Measurements from ENCODE around the gene KLC4.

The KLC4 gene

GRCh38 chr6:43101497-43101896, 42.1 kb downstream of the KLC4 start:
- Histone ChIP-seq H3K18ac (ENCODE audit: low read length) (no peak overlapping the region), H3K79me1 (ENCODE audit: low read length) (peaks cover 12% of the 10 kb centered on the region), H3K27ac (ENCODE audit: low read depth, low read length) (no peak overlapping the region), H3K4me1 (ENCODE audit: control insufficient read depth, low read depth, low read length) (peaks cover 19% of the 10 kb centered on the region), H3K56ac (ENCODE audit: low read length) (no peak overlapping the region), H3K4me3 (ENCODE audit: low read length) (no peak overlapping the region), H3K4me2 (ENCODE audit: low read length) (no peak overlapping the region), H2BK120ac (ENCODE audit: low read depth, low read length) (no peak overlapping the region), H4K5ac (ENCODE audit: low read length) (no peak overlapping the region), H3K9ac (ENCODE audit: low read length) (no peak overlapping the region), H3K79me2 (ENCODE audit: control insufficient read depth, insufficient read depth, low read length) (peaks cover 48% of the 10 kb centered on the region), H3K4ac (ENCODE audit: low read depth, low read length) (no peak overlapping the region), H4K8ac (ENCODE audit: low read depth, low read length) (no peak overlapping the region), H3K23ac (ENCODE audit: low read length) (no peak overlapping the region), H2BK5ac (ENCODE audit: low read length) (no peak overlapping the region), H2AK5ac (ENCODE audit: low read length) (no peak overlapping the region), H3K27me3 (ENCODE audit: insufficient read depth, low read length, poor library complexity) (no peaks in the 10 kb centered on the region), H2BK15ac (replicated peaks; ENCODE audit: low read depth) (no peak overlapping the region), H3K36me3 (ENCODE audit: control insufficient read depth, insufficient read depth, low read length) (no peaks in the 10 kb centered on the region)
- no CpG with 5 or more reads among the region's 4 CpGs for WGBS (ENCODE audit: extremely low coverage, insufficient coverage, low lambda C conversion rate)
- DNase-seq, result no peak

DNA sequence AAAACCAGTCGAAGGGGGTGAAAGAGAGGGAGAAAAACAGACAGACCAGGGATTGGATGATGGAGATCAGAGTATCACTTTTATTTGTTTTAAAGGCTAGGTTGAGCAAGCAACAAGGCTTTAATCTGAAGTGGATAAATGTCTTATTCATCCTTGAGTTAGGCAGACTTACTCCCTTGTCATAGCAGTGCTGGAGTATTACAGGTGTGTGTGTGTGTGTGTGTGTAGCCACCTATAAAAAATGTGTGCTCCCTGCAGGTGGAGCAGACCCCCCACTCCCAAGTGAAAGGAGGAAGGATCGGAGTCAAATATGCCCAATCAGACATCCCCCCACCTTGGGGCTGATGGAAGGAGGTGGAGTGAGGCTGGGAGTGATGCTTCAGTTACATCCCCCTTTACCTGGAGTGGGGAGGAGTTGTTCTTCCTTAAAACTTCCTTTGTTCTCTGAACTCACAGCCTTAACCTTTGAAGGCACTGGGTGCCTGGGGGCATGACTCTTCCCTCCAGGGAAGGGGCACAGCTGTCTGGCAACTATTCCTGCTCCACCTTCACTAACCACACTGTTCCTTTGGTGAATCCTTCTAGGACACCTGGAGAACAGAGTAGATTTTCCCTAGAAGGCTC, 43.9 kb downstream of the KLC4 start:
- H2AK5ac ChIP-seq (ENCODE audit: low read length), result no peak overlapping the region
- peak overlapping the region; percentile 25 for H3K56ac ChIP-seq (ENCODE audit: low read length)
- H3K4me3 ChIP-seq (ENCODE audit: low read length), result no peak overlapping the region
- no peak overlapping the region for H3K4ac ChIP-seq (ENCODE audit: low read depth, low read length)
- H2BK5ac ChIP-seq (ENCODE audit: low read length), result no peak overlapping the region
- peaks cover 10% of the 10 kb centered on the region for H3K79me1 ChIP-seq (ENCODE audit: low read length)
- H3K27me3 ChIP-seq (ENCODE audit: insufficient read depth, low read length, poor library complexity), result no peaks in the 10 kb centered on the region
- no peak overlapping the region for H4K5ac ChIP-seq (ENCODE audit: low read length)
- peaks cover 6% of the 10 kb centered on the region for H3K4me1 ChIP-seq (ENCODE audit: control insufficient read depth, low read depth, low read length)
- no peak overlapping the region for H3K4me2 ChIP-seq (ENCODE audit: low read length)
- no peak overlapping the region for H2BK120ac ChIP-seq (ENCODE audit: low read depth, low read length)
- no peak overlapping the region for H2BK15ac ChIP-seq (replicated peaks; ENCODE audit: low read depth)
- no peaks in the 10 kb centered on the region for H3K36me3 ChIP-seq (ENCODE audit: control insufficient read depth, insufficient read depth, low read length)
- H4K8ac ChIP-seq (ENCODE audit: low read depth, low read length), result no peak overlapping the region
- no peak overlapping the region for H3K23ac ChIP-seq (ENCODE audit: low read length)
- H3K9ac ChIP-seq (ENCODE audit: low read length), result peak overlapping the region; percentile 22
- no peak overlapping the region for H3K27ac ChIP-seq (ENCODE audit: low read depth, low read length)
- no peak overlapping the region for H3K18ac ChIP-seq (ENCODE audit: low read length)
- peaks cover 39% of the 10 kb centered on the region for H3K79me2 ChIP-seq (ENCODE audit: control insufficient read depth, insufficient read depth, low read length)
- WGBS (ENCODE audit: extremely low coverage, insufficient coverage, low lambda C conversion rate), result no CpG with 5 or more reads among the region's 2 CpGs
- peak; percentile 89 for DNase-seq

DNA sequence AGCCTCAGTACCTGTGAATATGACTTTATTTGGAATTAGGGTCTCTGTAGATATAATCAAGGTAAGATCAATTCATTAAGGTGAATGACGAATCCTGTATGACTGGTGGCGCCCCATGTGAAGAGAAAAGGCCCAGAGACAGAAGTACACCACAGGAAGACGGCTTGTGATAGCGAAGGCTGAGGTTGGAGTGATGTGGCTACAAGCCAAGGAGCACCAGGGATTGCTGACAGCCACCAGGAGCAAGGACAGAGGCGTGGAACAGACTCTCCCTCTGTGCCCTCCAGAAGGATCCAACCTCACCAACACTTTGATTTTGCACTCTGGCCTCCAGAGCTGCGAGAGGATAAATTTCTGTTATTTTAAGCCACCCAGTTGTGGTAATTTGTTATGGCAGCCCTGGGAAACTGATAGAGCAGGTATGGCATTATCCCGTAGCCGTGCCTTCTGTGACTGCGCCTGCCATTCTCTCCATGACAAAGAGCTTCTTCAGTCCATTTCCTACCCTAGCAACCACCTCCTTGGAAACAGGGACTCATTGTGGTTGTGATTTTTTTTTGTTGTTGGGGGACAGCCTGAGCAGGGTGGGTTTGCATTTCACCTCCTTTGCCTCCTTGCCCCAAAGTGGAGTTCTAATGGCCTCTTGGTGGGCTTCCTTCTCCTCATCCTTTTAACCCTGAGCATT, 46.2 kb downstream of the KLC4 start:
- H3K4me1 ChIP-seq (ENCODE audit: control insufficient read depth, low read depth, low read length), result peaks cover 6% of the 10 kb centered on the region
- no peak overlapping the region for H3K4me3 ChIP-seq (ENCODE audit: low read length)
- H3K18ac ChIP-seq (ENCODE audit: low read length), result no peak overlapping the region
- no peak overlapping the region for H3K4me2 ChIP-seq (ENCODE audit: low read length)
- no peaks in the 10 kb centered on the region for H3K36me3 ChIP-seq (ENCODE audit: control insufficient read depth, insufficient read depth, low read length)
- H3K27ac ChIP-seq (ENCODE audit: low read depth, low read length), result no peak overlapping the region
- no peak overlapping the region for H4K5ac ChIP-seq (ENCODE audit: low read length)
- H3K4ac ChIP-seq (ENCODE audit: low read depth, low read length), result no peak overlapping the region
- H2BK5ac ChIP-seq (ENCODE audit: low read length), result no peak overlapping the region
- H2AK5ac ChIP-seq (ENCODE audit: low read length), result no peak overlapping the region
- no peak overlapping the region for H3K23ac ChIP-seq (ENCODE audit: low read length)
- H3K79me2 ChIP-seq (ENCODE audit: control insufficient read depth, insufficient read depth, low read length), result peaks cover 37% of the 10 kb centered on the region
- WGBS (ENCODE audit: extremely low coverage, insufficient coverage, low lambda C conversion rate), result no CpG with 5 or more reads among the region's 9 CpGs
- DNase-seq, result no peak
- no peak overlapping the region for H3K56ac ChIP-seq (ENCODE audit: low read length)
- H3K79me1 ChIP-seq (ENCODE audit: low read length), result peaks cover 15% of the 10 kb centered on the region
- H3K9ac ChIP-seq (ENCODE audit: low read length), result no peak overlapping the region
- H4K8ac ChIP-seq (ENCODE audit: low read depth, low read length), result no peak overlapping the region
- no peaks in the 10 kb centered on the region for H3K27me3 ChIP-seq (ENCODE audit: insufficient read depth, low read length, poor library complexity)
- H2BK15ac ChIP-seq (replicated peaks; ENCODE audit: low read depth), result no peak overlapping the region
- no peak overlapping the region for H2BK120ac ChIP-seq (ENCODE audit: low read depth, low read length)

GRCh38 chr6:43107344-43108062, 48.1 kb downstream of the KLC4 start:
- H3K27ac ChIP-seq (ENCODE audit: low read depth, low read length), result no peak overlapping the region
- 100% methylated on average over 2 of the region's 12 CpGs for WGBS (ENCODE audit: extremely low coverage, insufficient coverage, low lambda C conversion rate)
- H3K23ac ChIP-seq (ENCODE audit: low read length), result no peak overlapping the region
- DNase-seq, result no peak
- no peak overlapping the region for H2BK120ac ChIP-seq (ENCODE audit: low read depth, low read length)
- no peaks in the 10 kb centered on the region for H3K36me3 ChIP-seq (ENCODE audit: control insufficient read depth, insufficient read depth, low read length)
- H3K79me2 ChIP-seq (ENCODE audit: control insufficient read depth, insufficient read depth, low read length), result peaks cover 42% of the 10 kb centered on the region
- H3K18ac ChIP-seq (ENCODE audit: low read length), result no peak overlapping the region
- H3K4me1 ChIP-seq (ENCODE audit: control insufficient read depth, low read depth, low read length), result peaks cover 6% of the 10 kb centered on the region
- H2AK5ac ChIP-seq (ENCODE audit: low read length), result no peak overlapping the region
- H3K4ac ChIP-seq (ENCODE audit: low read depth, low read length), result no peak overlapping the region
- H3K4me2 ChIP-seq (ENCODE audit: low read length), result no peak overlapping the region
- no peak overlapping the region for H2BK5ac ChIP-seq (ENCODE audit: low read length)
- H4K5ac ChIP-seq (ENCODE audit: low read length), result no peak overlapping the region
- H3K56ac ChIP-seq (ENCODE audit: low read length), result no peak overlapping the region
- H4K8ac ChIP-seq (ENCODE audit: low read depth, low read length), result no peak overlapping the region
- no peak overlapping the region for H3K4me3 ChIP-seq (ENCODE audit: low read length)
- no peak overlapping the region for H3K9ac ChIP-seq (ENCODE audit: low read length)
- no peaks in the 10 kb centered on the region for H3K27me3 ChIP-seq (ENCODE audit: insufficient read depth, low read length, poor library complexity)
- no peak overlapping the region for H2BK15ac ChIP-seq (replicated peaks; ENCODE audit: low read depth)
- peaks cover 23% of the 10 kb centered on the region for H3K79me1 ChIP-seq (ENCODE audit: low read length)

DNA sequence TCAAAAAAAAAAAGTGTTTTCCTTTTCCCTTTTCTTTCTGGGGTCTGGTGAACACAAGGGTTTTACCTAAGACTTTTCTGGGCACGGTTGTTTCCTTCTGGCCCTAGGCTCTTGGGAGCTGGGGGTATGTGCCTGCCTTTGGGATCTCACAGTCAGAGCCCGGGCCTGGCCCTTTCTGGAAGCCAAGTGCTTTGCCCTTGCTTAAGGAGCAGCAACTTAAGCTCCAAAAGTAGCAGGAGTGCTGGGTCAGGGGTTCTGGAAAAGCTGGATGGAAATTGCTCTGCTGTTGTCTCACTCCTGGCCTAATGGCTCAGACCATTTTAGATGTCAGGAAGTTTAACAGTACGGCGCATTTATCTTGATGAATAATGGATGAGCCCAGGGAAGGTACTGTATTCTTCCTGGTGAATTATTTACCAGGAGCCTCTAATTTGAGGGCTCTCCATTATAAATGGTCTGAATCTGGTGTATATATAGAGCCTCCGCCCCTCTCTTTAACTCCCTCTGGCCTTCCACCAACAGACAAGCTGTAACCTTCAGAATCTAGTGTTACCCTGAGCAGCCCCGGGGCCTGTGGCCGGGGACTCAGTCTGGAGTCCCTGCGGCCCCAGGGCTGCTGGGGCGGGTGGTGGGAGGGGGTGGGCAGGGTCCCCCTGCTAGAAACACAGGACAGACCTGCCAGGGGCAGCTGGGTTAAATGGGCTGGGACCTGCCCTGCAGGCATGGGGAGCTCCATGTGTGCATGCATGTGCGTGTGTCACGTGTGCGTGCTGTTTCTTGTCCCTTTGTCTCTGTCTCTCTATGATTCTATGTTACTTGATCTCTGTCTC, 54.2 kb downstream of the KLC4 start:
- peaks cover 33% of the 10 kb centered on the region for H3K79me1 ChIP-seq (ENCODE audit: low read length)
- peak overlapping the region; percentile 83 for H3K18ac ChIP-seq (ENCODE audit: low read length)
- H3K27me3 ChIP-seq (ENCODE audit: insufficient read depth, low read length, poor library complexity), result no peaks in the 10 kb centered on the region
- H4K8ac ChIP-seq (ENCODE audit: low read depth, low read length), result no peak overlapping the region
- H2BK5ac ChIP-seq (ENCODE audit: low read length), result peak overlapping the region; percentile 0
- peak overlapping the region; percentile 80 for H3K56ac ChIP-seq (ENCODE audit: low read length)
- H2BK120ac ChIP-seq (ENCODE audit: low read depth, low read length), result no peak overlapping the region
- no peak overlapping the region for H3K4me3 ChIP-seq (ENCODE audit: low read length)
- peaks cover 52% of the 10 kb centered on the region for H3K79me2 ChIP-seq (ENCODE audit: control insufficient read depth, insufficient read depth, low read length)
- H3K27ac ChIP-seq (ENCODE audit: low read depth, low read length), result peak overlapping the region; percentile 62
- H3K4ac ChIP-seq (ENCODE audit: low read depth, low read length), result peak overlapping the region; percentile 88
- no CpG with 5 or more reads among the region's 12 CpGs for WGBS (ENCODE audit: extremely low coverage, insufficient coverage, low lambda C conversion rate)
- H3K9ac ChIP-seq (ENCODE audit: low read length), result peak overlapping the region; percentile 0
- H3K23ac ChIP-seq (ENCODE audit: low read length), result no peak overlapping the region
- H2BK15ac ChIP-seq (replicated peaks; ENCODE audit: low read depth), result no peak overlapping the region
- no peak overlapping the region for H3K4me2 ChIP-seq (ENCODE audit: low read length)
- H4K5ac ChIP-seq (ENCODE audit: low read length), result no peak overlapping the region
- H3K4me1 ChIP-seq (ENCODE audit: control insufficient read depth, low read depth, low read length), result peaks cover 12% of the 10 kb centered on the region
- peak; percentile 40 for DNase-seq
- no peak overlapping the region for H2AK5ac ChIP-seq (ENCODE audit: low read length)
- no peaks in the 10 kb centered on the region for H3K36me3 ChIP-seq (ENCODE audit: control insufficient read depth, insufficient read depth, low read length)
